Renal pelvis (tissue), 4 donors: ENCODE data around the gene BCAR3. TPM values are rescaled to one million over a fixed set of nuclear protein-coding genes. Genes with fewer than 3 reads are reported as not detected.
"Not testable (repeated sequence)": the region's sequence is repeated elsewhere in the genome, so short reads cannot be mapped to it uniquely, and the experiment has no call there.

Experiments
- DNase-seq: peaks from one replicate; pipeline ENCODE4 v3.0.0-alpha.2; 2013
- polyA plus RNA-seq, 3 donors: library from polyadenylated mRNA; unstranded; fragments of 120-200 nt; gene quantifications; one replicate each; pipeline ENCODE4 v1.2.1, GENCODE V29; 2013; ENCODE audit not compliant: insufficient read length in 3 of 3

BCAR3 gene
- polyA plus RNA-seq, 3 donors = 21.9 to 23.1 (median 23.1) TPM

GRCh38 chr1:93708734-93709481, 27.3 kb upstream of the BCAR3 start:
- peak; percentile 81 for DNase-seq

GRCh38 chr1:93707956-93708355, 26.3 kb upstream of the BCAR3 start:
- no peak for DNase-seq

- DNase-seq = no peak
Observed at GRCh38 chr1:93705892-93706500, 24.4 kb upstream of the BCAR3 start.

- no peak for DNase-seq
Observed at GRCh38 chr1:93704052-93704451, 22.4 kb upstream of the BCAR3 start.

- DNase-seq = no peak
Observed at GRCh38 chr1:93703643-93704042, 22.0 kb upstream of the BCAR3 start.

GRCh38 chr1:93702828-93703183, 21.2 kb upstream of the BCAR3 start:
- DNase-seq = no peak

- peak; percentile 82 for DNase-seq
Observed at GRCh38 chr1:93702111-93702827, 20.6 kb upstream of the BCAR3 start.

GRCh38 chr1:93701629-93702028, 20.0 kb upstream of the BCAR3 start:
- no peak for DNase-seq

- DNase-seq = no peak
Observed at GRCh38 chr1:93700532-93701469, 19.2 kb upstream of the BCAR3 start.

GRCh38 chr1:93699503-93700168, 18.0 kb upstream of the BCAR3 start:
- DNase-seq = no peak

GRCh38 chr1:93699049-93699384, 17.4 kb upstream of the BCAR3 start:
- DNase-seq = no peak

- DNase-seq = no peak
Observed at GRCh38 chr1:93698329-93699048, 16.9 kb upstream of the BCAR3 start.

GRCh38 chr1:93697566-93697965, 15.9 kb upstream of the BCAR3 start:
- DNase-seq = not testable (repeated sequence)

GRCh38 chr1:93695411-93696005, 13.9 kb upstream of the BCAR3 start:
- DNase-seq = no peak

- no peak for DNase-seq
Observed at GRCh38 chr1:93694819-93695218, 13.2 kb upstream of the BCAR3 start.

- no peak for DNase-seq
Observed at GRCh38 chr1:93694039-93694438, 12.4 kb upstream of the BCAR3 start.

GRCh38 chr1:93692983-93693591, 11.4 kb upstream of the BCAR3 start:
- no peak for DNase-seq

- DNase-seq = no peak
Observed at GRCh38 chr1:93692451-93692861, 10.8 kb upstream of the BCAR3 start.

- no peak for DNase-seq
Observed at GRCh38 chr1:93692026-93692425, 10.4 kb upstream of the BCAR3 start.
